GM23338 (cell line): ENCODE measurements around the gene NEU1. TPM values are rescaled to one million over a fixed set of nuclear protein-coding genes. Genes with fewer than 3 reads are reported as not detected.

Experiments
- ATAC-seq: fragments of 200-7000 bp; cut with Tn5 transposase; 3 replicates; pipeline ENCODE4 v1.9.1; 2020
- DNase-seq: peaks from one replicate; pipeline ENCODE4 v3.0.0-alpha.2; 2015; ENCODE audit warnings: low spot score
- H2AFZ ChIP-seq: fragments of 200-600 bp; sonication (generic); 2 replicates; pipeline ENCODE4 v1.8.0; 2016; ENCODE audit warnings: antibody characterized with exemption, mild to moderate bottlenecking, moderate library complexity
- H3F3A ChIP-seq: fragments of 200-600 bp; sonication (generic); replicated peaks from 2 replicates; pipeline ENCODE4 v1.8.0; 2017; ENCODE audit warnings: antibody characterized with exemption, mixed run types, low read depth
- H3K27ac ChIP-seq: fragments of 200-600 bp; sonication (generic); 2 replicates; pipeline ENCODE4 v1.6.1; 2016; ENCODE audit warnings: low read depth
- H3K27me3 ChIP-seq: fragments of 200-600 bp; sonication (generic); 2 replicates; pipeline ENCODE4 v1.8.0; 2016; ENCODE audit warnings: mild to moderate bottlenecking, mixed run types, moderate library complexity; ENCODE audit not compliant: insufficient read depth
- H3K36me3 ChIP-seq: fragments of 200-600 bp; sonication (generic); 2 replicates; pipeline ENCODE4 v1.8.0; 2016; ENCODE audit warnings: mild to moderate bottlenecking; ENCODE audit not compliant: insufficient read depth
- H3K4me1 ChIP-seq: fragments of 200-600 bp; sonication (generic); 2 replicates; pipeline ENCODE4 v1.8.0; 2016; ENCODE audit warnings: mild to moderate bottlenecking, moderate library complexity; ENCODE audit not compliant: insufficient read depth
- H3K4me2 ChIP-seq: fragments of 200-600 bp; sonication (generic); 2 replicates; pipeline ENCODE4 v1.7.1; 2017; ENCODE audit warnings: mixed run types
- H3K4me3 ChIP-seq: fragments of 200-600 bp; sonication (generic); 2 replicates; pipeline ENCODE4 v1.6.1; 2016; ENCODE audit warnings: mixed run types
- H3K79me2 ChIP-seq: fragments of 200-600 bp; sonication (generic); replicated peaks from 2 replicates; pipeline ENCODE4 v1.8.0; 2017; ENCODE audit warnings: mild to moderate bottlenecking; ENCODE audit not compliant: insufficient read depth
- H3K9me2 ChIP-seq: fragments of 200-600 bp; sonication (generic); 2 replicates; pipeline ENCODE4 v1.8.0; 2017; ENCODE audit not compliant: insufficient read depth
- H4K20me1 ChIP-seq: fragments of 200-600 bp; sonication (generic); replicated peaks from 2 replicates; pipeline ENCODE4 v1.8.0; 2017; ENCODE audit warnings: mild to moderate bottlenecking; ENCODE audit not compliant: insufficient read depth
- H3K27ac Mint-ChIP-seq: 2 replicates; pipeline ENCODE4 v1.8.0; 2020; ENCODE audit warnings: inconsistent platforms, mild to moderate bottlenecking, moderate library complexity, mixed read lengths
- H3K27me3 Mint-ChIP-seq: 3 replicates; pipeline ENCODE4 v1.8.0; 2022; ENCODE audit warnings: low read depth, mild to moderate bottlenecking, moderate library complexity, mixed read lengths, inconsistent platforms; ENCODE audit not compliant: insufficient read depth, poor library complexity
- H3K36me3 Mint-ChIP-seq: 3 replicates; pipeline ENCODE4 v1.8.0; 2021; ENCODE audit warnings: low read depth, mild to moderate bottlenecking, inconsistent platforms, moderate library complexity, mixed read lengths
- H3K4me1 Mint-ChIP-seq: 3 replicates; pipeline ENCODE4 v1.8.0; 2020; ENCODE audit warnings: mild to moderate bottlenecking, inconsistent platforms, mixed read lengths
- H3K4me3 Mint-ChIP-seq: 3 replicates; pipeline ENCODE4 v1.8.0; 2021; ENCODE audit warnings: moderate library complexity, mild to moderate bottlenecking, inconsistent platforms, mixed read lengths
- H3K9me3 Mint-ChIP-seq: 3 replicates; pipeline ENCODE4 v1.8.0; 2020; ENCODE audit warnings: moderate library complexity, mild to moderate bottlenecking, inconsistent platforms, mixed read lengths
- CREB1 ChIP-seq: fragments of 250-450 bp; sonication (Bioruptor Pico); IDR thresholded peaks from 2 replicates; pipeline ENCODE4 v1.5.0; 2020; ENCODE audit warnings: low read depth, mild to moderate bottlenecking, moderate library complexity
- CTCF ChIP-seq, 2 experiments: fragments of 200-600 bp in 1 of 2; sonication (generic) in 1 of 2; conservative IDR thresholded peaks; 2 replicates each; pipeline versions ENCODE4 v1.5.1 to v1.6.1; 2016 to 2017; ENCODE audit warnings: antibody characterized with exemption in 2 of 2, low read depth in 2 of 2, mild to moderate bottlenecking in 2 of 2, moderate library complexity in 1 of 2
- ETS1 ChIP-seq: IDR thresholded peaks from 2 replicates; pipeline ENCODE4 v1.6.1; 2016; ENCODE audit warnings: antibody characterized with exemption
- EZH2 ChIP-seq: fragments of 200-600 bp; sonication (generic); IDR thresholded peaks from one replicate; pipeline ENCODE4 v1.8.0; 2017; ENCODE audit warnings: antibody characterized with exemption, mild to moderate bottlenecking, low read depth; ENCODE audit not compliant: unreplicated experiment
- EZH2phosphoT487 ChIP-seq: fragments of 200-600 bp; sonication (generic); IDR thresholded peaks from one replicate; pipeline ENCODE4 v1.8.1; 2018; ENCODE audit warnings: antibody characterized with exemption; ENCODE audit not compliant: unreplicated experiment
- JUNB ChIP-seq: IDR thresholded peaks from one replicate; pipeline ENCODE4 v1.6.1; 2016; ENCODE audit warnings: antibody characterized with exemption; ENCODE audit not compliant: unreplicated experiment
- NANOG ChIP-seq: IDR thresholded peaks from 2 replicates; pipeline ENCODE4 v1.6.1; 2016; ENCODE audit warnings: antibody characterized with exemption, borderline replicate concordance
- POLR2AphosphoS5 ChIP-seq: IDR thresholded peaks from 2 replicates; pipeline ENCODE4 v1.6.1; 2016; ENCODE audit warnings: antibody characterized with exemption, low read depth
- STAT1 ChIP-seq: IDR thresholded peaks from one replicate; pipeline ENCODE4 v1.6.1; 2016; ENCODE audit warnings: antibody characterized with exemption; ENCODE audit not compliant: unreplicated experiment
- ZNF114 ChIP-seq: fragments of 250-450 bp; sonication (Bioruptor Pico); IDR thresholded peaks from 2 replicates; pipeline ENCODE4 v1.5.0; 2020; ENCODE audit warnings: mild to moderate bottlenecking, moderate library complexity
- ZNF331 ChIP-seq: fragments of 250-450 bp; sonication (Bioruptor Pico); IDR thresholded peaks from 2 replicates; pipeline ENCODE4 v1.5.0; 2020; ENCODE audit warnings: low read depth, mild to moderate bottlenecking, moderate library complexity
- polyA plus RNA-seq: library from polyadenylated mRNA; unstranded; fragments of >200 nt; fragmentation: Nextera tagmentation; extraction: Ambion mirVana; gene quantifications from 2 replicates; pipeline ENCODE4 v1.2.1, GENCODE V29; 2016
- total RNA-seq: library from RNA; depleted of rRNA; stranded (reverse); fragments of >200 nt; shearing (Covaris generic); gene quantifications from 2 replicates; pipeline ENCODE4 v1.2.3, GENCODE V29; 2014
- TF ChIP-seq, protein P1 (sequence below): fragments of 250-450 bp; sonication (Bioruptor Pico); IDR thresholded peaks from 2 replicates; pipeline ENCODE4 v1.5.0; 2020; ENCODE audit warnings: mild to moderate bottlenecking, moderate library complexity
- TF ChIP-seq, protein P2 (sequence below): IDR thresholded peaks from one replicate; pipeline ENCODE4 v1.6.1; 2018; ENCODE audit warnings: antibody characterized with exemption; ENCODE audit not compliant: unreplicated experiment

The NEU1 gene
- total and polyA plus RNA-seq, 2 experiments from 2014 or later, result 31.4 to 47.4 TPM

DNA sequence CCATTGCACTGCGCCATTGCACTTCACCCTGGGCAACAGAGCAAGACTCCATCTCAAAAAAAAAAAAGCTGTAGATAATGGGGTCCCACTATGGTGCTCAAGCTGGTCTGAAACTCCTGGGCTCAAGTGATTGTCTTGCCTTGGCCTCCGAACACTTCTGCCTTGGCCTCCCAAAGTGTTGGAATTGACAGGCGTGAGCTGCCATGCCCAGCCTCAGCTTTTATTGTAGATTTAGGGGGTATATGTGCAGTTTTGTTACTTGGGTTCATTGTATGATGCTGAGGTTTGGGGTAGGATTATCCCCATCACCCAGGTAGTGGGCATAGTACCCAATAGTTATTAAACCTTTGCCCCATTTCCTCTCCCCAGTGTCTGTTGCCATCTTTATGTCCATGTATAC lies 23.7 kb downstream of the NEU1 start:
- H3K27me3 ChIP-seq, result no peaks in the 10 kb centered on the region
- peak overlapping the region; percentile 84 for H3K4me3 ChIP-seq
- Mint-ChIP-seq H3K4me1 (peaks cover 26% of the 10 kb centered on the region), H3K27ac (no peak overlapping the region; the same call in 1 of the 2 replicates), H3K27me3 (peaks cover 26% of the 10 kb centered on the region), H3K4me3 (peak overlapping the region; percentile 97), H3K36me3 (peaks cover 70% of the 10 kb centered on the region), H3K9me3 (peaks cover 7% of the 10 kb centered on the region; the same call in 1 of the 3 replicates)
- H3K4me2 ChIP-seq, result peak overlapping the region; percentile 99; the same call in 1 of the 2 replicates
- no peaks in the 10 kb centered on the region for H3K9me2 ChIP-seq
- H4K20me1 ChIP-seq, result peaks cover 40% of the 10 kb centered on the region
- peaks cover 69% of the 10 kb centered on the region for H3F3A ChIP-seq
- peaks cover 50% of the 10 kb centered on the region for H3K36me3 ChIP-seq
- peak overlapping the region; percentile 80 for H3K27ac ChIP-seq
- H2AFZ ChIP-seq, result no peak overlapping the region
- peaks cover 21% of the 10 kb centered on the region for H3K4me1 ChIP-seq
- DNase-seq, result no peak
- TF ChIP-seq POLR2AphosphoS5 (no peak), EZH2phosphoT487 (no peak), STAT1 (no peak), CTCF (conservative IDR thresholded peaks at IDR 0.05; ENCODE audit: low read depth in 2 of 2) (no peak), ZNF114 (no peak), ZNF331 (CRISPR knock-in tag) (no peak), CREB1 (CRISPR knock-in tag) (no peak), ETS1 (no peak), NANOG (no peak), JUNB (no peak), EZH2 (no peak)
- TF ChIP-seq, protein P1, sequence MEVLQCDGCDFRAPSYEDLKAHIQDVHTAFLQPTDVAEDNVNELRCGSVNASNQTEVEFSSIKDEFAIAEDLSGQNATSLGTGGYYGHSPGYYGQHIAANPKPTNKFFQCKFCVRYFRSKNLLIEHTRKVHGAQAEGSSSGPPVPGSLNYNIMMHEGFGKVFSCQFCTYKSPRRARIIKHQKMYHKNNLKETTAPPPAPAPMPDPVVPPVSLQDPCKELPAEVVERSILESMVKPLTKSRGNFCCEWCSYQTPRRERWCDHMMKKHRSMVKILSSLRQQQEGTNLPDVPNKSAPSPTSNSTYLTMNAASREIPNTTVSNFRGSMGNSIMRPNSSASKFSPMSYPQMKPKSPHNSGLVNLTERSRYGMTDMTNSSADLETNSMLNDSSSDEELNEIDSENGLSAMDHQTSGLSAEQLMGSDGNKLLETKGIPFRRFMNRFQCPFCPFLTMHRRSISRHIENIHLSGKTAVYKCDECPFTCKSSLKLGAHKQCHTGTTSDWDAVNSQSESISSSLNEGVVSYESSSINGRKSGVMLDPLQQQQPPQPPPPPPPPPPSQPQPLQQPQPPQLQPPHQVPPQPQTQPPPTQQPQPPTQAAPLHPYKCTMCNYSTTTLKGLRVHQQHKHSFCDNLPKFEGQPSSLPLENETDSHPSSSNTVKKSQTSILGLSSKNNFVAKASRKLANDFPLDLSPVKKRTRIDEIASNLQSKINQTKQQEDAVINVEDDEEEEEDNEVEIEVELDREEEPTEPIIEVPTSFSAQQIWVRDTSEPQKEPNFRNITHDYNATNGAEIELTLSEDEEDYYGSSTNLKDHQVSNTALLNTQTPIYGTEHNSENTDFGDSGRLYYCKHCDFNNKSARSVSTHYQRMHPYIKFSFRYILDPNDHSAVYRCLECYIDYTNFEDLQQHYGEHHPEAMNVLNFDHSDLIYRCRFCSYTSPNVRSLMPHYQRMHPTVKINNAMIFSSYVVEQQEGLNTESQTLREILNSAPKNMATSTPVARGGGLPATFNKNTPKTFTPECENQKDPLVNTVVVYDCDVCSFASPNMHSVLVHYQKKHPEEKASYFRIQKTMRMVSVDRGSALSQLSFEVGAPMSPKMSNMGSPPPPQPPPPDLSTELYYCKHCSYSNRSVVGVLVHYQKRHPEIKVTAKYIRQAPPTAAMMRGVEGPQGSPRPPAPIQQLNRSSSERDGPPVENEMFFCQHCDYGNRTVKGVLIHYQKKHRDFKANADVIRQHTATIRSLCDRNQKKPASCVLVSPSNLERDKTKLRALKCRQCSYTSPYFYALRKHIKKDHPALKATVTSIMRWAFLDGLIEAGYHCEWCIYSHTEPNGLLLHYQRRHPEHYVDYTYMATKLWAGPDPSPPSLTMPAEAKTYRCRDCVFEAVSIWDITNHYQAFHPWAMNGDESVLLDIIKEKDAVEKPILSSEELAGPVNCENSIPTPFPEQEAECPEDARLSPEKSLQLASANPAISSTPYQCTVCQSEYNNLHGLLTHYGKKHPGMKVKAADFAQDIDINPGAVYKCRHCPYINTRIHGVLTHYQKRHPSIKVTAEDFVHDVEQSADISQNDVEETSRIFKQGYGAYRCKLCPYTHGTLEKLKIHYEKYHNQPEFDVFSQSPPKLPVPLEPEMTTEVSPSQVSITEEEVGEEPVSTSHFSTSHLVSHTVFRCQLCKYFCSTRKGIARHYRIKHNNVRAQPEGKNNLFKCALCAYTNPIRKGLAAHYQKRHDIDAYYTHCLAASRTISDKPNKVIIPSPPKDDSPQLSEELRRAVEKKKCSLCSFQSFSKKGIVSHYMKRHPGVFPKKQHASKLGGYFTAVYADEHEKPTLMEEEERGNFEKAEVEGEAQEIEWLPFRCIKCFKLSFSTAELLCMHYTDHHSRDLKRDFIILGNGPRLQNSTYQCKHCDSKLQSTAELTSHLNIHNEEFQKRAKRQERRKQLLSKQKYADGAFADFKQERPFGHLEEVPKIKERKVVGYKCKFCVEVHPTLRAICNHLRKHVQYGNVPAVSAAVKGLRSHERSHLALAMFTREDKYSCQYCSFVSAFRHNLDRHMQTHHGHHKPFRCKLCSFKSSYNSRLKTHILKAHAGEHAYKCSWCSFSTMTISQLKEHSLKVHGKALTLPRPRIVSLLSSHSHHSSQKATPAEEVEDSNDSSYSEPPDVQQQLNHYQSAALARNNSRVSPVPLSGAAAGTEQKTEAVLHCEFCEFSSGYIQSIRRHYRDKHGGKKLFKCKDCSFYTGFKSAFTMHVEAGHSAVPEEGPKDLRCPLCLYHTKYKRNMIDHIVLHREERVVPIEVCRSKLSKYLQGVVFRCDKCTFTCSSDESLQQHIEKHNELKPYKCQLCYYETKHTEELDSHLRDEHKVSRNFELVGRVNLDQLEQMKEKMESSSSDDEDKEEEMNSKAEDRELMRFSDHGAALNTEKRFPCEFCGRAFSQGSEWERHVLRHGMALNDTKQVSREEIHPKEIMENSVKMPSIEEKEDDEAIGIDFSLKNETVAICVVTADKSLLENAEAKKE, result no peak
- TF ChIP-seq, protein P2, sequence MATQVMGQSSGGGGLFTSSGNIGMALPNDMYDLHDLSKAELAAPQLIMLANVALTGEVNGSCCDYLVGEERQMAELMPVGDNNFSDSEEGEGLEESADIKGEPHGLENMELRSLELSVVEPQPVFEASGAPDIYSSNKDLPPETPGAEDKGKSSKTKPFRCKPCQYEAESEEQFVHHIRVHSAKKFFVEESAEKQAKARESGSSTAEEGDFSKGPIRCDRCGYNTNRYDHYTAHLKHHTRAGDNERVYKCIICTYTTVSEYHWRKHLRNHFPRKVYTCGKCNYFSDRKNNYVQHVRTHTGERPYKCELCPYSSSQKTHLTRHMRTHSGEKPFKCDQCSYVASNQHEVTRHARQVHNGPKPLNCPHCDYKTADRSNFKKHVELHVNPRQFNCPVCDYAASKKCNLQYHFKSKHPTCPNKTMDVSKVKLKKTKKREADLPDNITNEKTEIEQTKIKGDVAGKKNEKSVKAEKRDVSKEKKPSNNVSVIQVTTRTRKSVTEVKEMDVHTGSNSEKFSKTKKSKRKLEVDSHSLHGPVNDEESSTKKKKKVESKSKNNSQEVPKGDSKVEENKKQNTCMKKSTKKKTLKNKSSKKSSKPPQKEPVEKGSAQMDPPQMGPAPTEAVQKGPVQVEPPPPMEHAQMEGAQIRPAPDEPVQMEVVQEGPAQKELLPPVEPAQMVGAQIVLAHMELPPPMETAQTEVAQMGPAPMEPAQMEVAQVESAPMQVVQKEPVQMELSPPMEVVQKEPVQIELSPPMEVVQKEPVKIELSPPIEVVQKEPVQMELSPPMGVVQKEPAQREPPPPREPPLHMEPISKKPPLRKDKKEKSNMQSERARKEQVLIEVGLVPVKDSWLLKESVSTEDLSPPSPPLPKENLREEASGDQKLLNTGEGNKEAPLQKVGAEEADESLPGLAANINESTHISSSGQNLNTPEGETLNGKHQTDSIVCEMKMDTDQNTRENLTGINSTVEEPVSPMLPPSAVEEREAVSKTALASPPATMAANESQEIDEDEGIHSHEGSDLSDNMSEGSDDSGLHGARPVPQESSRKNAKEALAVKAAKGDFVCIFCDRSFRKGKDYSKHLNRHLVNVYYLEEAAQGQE, result no peak
- no peak for ATAC-seq
- peaks cover 43% of the 10 kb centered on the region for H3K79me2 ChIP-seq
